GM19438 (cell line): ENCODE results near the gene ALPL.
"Not testable (repeated sequence)": the region's sequence is repeated elsewhere in the genome, so short reads cannot be mapped to it uniquely, and the experiment has no call there.

Experiments
- ATAC-seq: cut with Tn5 transposase; IDR thresholded peaks from one replicate; pipeline ENCODE4 v1.9.1; 2021; ENCODE audit warnings: low read depth; ENCODE audit not compliant: unreplicated experiment

ALPL gene

DNA sequence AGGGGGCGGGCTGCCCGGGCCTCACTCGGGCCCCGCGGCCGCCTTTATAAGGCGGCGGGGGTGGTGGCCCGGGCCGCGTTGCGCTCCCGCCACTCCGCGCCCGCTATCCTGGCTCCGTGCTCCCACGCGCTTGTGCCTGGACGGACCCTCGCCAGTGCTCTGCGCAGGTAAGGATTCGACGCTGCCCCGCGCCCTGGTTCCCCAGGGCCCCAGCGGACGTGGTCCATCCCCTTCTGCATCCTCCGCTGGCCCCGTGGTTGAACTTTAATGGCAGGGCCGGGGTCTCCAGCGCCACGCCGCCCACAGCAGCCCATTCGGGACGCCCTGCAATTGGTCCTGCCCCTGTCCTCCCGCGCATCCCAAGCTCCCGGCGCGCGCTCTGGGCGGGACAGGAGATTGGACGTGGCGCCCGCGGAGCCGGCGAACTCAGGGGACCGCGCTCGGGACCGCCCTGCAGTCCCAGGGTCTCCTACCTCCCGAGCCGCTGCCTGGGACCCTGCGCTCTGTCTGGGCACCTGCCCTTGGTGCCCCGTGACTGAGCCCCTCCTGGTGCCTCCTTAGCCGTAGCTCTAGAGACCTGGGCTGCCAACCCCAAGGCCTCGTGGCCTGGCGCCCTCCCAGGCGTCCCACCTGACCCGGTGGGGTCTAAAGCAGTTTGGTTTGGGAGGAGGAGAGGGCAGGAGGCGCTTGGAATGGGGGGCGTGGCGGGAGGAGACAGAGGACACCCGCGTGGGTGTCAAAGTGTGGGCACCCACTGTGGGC is at the start of gene ALPL:
Gene ALPL, plus strand, starts transcription at position 73 of the 762 bp plus-strand sequence. CDS start 44,659 bp downstream, outside the sequence.
- no peak for ATAC-seq

DNA sequence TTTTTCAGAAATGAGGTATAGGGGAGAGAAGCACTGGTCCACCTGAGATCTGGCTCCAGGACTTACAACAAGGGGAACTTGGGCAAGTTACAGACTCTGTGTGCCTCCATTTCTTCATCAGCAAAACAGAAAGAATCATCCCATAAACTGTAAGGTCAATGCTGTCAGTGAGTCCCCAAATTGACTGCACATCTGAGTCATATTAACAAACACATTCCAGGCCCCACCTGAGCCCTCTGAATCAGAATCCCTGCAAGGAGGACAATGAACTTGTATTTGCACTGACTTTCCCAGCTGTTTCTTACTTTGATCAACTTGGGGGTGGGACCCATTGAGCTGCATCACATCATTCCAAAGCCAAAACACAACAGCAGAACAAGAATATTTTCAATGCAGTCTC is 44.1 kb upstream of the ALPL start:
- ATAC-seq, result not testable (repeated sequence)

DNA sequence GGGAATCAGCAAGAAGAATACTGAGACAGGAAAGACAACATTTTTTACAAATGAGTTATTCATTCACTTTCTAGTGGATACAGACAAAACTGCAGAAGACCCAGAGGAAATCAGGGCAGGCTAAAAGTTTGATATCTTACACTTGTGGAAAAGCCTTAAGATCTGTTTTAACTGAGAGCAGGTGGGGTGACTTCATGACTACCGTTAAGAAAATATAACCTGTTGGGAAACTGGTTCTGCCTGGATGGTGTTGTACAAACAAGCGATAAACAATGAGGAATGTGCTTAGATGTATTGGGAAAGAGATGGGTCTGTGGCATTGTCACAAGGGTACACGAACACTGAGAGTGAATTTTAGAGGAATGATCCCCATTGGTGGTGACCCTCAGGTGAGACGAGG is 41.3 kb upstream of the ALPL start:
- not testable (repeated sequence) for ATAC-seq

DNA sequence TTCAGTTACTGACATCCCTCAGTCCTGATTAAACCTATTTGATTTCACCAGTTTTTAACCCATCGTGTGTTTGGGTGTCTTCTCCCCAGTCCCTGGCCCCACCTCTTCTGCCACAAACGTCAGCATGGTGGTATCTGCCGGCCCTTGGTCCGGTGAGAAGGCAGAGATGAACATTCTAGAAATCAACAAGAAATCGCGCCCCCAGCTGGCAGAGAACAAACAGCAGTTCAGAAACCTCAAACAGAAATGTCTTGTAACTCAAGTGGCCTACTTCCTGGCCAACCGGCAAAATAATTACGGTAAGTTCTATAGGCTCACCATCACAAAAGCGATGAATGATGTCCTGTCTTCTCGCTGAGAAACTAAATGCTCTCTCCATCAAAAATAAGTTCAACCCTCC is 40.6 kb upstream of the ALPL start:
- ATAC-seq, result no peak

DNA sequence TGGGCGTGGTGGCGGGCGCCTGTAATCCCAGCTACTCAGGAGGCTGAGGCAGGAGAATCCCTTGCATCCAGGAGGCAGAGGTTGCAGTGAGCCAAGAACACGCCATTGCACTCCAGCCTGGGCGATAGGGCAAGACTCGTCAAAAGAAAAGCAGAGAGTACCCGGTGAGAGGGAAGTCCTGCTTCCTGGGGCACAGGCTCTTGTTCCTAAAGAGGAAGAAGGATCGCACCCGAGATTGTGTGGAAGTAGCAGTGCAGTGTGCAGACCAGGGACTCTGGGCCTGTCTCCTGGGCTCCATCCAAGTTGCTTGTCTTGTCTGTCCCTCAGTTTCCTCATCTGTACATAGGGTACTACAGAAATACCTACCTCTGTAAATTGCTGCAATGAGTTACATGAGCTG is 39.6 kb upstream of the ALPL start:
- no peak for ATAC-seq

DNA sequence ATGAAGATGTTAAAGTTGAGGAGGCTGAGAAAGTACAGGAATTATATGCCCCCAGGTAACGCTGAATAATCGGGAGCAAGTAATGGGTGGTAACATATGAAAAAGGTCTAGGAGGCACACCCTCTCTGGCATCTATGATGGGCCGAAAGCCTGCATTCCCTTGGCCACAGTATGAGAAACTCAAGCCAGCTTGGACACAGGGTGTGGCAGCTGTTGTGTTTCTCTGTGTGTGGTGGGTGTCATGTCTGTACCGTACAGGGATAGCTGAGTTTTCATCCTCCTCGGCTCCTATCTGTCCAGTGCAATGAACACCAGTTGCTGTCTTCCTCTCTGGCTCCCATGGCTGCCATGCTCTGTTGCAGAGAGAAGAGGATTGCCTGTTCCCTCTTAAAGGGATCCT is 36.4 kb upstream of the ALPL start:
- no peak for ATAC-seq

DNA sequence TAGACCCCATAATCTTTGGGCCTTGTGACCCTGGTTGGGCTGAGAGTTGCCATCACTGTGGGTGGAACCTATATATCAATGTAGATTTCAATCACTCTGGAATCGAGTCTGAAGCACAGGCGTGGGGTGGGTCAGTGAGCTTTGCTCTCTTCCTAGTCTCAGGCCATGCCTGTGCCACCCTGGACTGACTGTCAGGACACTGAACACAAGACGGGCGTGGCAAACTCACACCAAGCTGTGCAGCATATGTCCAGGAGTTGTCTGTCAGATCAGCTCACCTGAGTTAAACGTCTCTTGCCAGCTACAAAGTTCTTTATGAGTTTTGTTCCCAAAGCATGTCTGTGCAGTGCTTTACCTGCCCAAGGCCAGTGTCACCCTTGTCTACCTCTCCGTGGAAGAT is 30.9 kb upstream of the ALPL start:
- ATAC-seq, result no peak

DNA sequence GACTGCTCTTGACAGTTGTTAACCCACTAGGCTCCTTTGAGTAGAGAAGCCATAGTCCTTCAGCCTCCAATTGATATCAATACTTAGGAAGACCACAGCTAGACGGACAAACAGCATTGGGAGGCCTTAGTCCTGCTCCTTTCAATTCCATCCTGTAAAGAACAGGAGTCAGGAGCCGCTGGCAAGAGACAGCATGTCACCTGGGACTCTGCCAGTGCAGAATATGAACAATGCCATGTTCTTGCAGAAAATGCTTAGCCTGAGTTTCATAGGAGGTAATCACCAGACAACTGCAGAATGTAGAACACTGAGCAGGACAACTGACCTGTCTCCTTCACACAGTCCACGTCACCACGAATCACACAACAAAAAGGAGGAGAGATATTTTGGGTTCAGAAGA is 25.3 kb upstream of the ALPL start:
- not testable (repeated sequence) for ATAC-seq

DNA sequence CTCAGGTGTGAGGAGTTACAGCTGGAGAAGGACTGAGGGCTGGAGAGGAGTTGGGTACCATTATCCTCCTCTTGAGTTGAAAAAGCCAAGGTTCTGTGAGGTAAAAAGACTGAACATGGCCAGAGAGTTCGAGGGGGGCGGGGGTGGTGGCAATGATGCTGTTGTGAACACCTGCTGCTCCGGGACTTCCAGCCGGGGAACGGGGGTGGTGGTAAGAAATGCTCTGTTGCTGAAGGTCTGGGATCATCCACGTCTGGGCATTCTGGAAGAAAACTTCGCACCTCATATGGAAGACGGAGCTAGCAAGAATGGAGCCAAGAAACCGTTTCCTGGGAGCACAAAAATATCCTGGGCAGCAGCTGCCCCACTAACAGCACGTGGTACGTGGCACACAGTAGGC is 20.1 kb upstream of the ALPL start:
- ATAC-seq, result no peak

DNA sequence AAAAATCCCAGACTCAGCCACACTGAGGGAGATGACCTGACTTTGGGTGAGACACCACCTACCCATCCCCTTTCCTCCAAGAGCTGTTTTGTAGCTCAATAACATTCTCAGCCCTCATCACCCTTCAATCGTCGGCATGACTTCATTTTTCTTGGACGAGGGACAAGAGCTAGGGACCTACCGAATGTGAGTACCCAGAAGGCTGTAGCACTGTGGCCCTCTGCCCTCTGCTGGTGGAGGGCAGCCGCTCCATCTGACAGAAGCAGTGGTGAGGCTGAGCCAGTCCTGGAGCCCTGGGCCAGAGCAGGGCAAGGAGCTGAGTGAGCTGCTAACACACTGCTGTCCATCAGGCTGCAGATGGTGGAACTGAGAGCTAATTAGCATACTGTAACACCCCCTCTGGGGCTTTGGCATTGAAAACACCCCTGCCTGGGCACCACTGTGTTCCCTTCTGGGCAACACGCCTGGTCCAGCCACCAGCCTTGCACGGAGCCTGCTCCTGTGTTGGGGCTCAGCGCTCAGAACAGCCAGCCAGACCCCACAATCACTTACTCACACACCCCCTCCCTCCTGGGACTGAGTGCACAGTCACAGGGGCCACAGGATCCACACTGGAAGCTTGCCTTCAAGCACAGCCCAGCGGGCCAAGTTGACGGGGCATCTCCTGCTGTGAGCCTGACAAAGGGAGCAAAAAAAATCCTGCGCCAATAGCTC is 18.3 kb upstream of the ALPL start:
- no peak for ATAC-seq

DNA sequence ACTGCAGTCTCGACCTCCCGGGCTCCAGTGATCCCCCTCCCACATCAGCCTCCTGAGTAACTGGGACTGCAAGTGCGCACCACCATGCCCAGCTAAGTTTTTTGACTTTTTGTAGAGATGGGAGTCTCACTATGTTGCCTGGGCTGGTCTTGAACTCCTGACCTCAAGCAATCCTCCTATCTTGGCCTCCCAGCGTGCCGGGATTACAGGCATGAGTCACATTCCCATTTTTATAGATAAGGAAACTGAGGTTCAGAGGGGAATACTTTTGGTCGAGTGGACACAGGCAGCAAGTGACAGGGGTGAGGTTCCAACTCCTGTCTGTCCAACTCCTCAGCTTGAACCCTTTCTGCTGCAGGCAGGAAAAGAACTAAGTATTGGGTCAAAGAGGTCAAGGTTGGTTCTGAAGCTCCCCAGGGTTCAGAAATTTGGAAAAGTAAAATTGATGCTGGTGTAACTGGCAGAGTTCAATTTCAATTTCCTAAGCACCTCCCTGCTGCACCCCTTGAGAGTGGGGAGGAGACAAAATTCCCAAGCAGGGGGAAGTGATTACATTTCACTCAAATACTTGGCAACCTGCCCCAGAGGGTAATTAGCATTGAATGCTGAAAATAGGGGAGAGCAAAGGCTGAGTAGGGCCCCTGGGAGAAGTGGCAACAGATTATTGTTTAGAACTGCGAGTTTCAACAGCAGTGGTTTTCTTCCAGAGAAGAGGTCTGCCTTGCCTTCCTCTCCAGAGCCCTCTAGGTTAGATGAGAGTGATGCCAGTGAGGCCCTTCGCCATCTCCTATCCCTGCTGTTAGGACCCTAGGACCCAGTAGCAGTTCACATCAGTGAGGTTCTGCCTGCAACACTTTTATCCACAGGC is 17.5 kb upstream of the ALPL start:
- ATAC-seq, result no peak

DNA sequence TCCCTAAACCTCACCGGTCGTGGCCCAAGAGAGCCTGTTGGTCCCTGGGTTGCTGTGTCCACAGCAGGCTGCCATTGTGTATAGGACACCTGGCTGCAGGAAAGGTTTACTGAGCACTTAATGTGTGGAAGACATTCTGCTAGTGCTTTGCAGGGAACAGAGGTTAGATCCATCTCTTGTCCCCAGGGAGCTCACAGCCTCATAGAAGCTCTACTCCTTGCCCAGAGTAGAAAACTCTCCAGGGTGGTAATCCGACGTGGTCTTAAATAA is 16.9 kb upstream of the ALPL start:
- ATAC-seq, result no peak

DNA sequence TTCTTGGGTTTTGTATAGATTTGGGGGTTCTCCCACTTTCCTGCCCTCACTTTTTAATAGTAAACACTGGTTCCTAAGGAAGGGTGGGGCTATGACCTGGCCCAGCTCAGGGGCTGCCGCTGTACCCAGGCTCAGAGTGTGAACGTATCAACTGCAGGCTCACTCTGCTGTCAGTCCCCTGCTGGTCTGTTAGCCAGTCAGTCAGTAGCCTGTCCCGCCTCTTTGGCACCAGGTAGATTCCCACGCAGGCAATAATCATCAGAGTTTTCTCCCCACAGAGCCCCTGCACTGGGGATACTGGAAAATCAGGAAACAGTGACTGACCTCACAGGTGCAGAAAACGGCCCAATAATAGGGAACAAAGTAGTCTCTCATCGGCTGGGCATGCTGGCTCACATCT is 15.0 kb upstream of the ALPL start:
- no peak for ATAC-seq

DNA sequence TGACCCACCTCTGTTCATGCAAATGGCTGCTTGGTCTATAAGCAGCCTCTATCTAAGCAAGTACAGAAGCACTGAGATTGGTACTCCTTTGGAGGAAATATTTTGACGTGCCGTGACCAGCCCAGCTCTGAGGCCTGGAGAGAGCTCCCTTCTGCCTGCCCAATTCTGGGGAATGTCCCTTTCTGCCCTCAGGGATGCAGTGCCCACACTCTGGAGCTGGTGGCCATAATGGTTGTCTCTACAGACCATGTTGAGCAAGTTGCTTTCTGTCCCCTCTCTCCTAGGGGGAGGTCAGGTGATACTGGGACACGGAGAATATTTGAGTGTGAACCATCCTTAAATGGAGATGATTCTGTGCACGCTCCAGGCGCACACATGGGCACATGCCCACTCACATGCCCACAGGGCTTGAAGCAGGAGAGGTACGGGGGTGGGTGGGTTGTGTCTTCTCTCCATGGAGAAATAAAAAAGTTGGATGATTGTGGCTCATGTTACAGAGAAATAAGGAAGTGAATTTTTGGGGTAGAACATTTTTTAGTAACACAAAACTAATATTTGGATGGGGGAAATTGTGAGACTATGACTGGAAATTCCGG is 13.9 kb upstream of the ALPL start:
- ATAC-seq, result no peak

DNA sequence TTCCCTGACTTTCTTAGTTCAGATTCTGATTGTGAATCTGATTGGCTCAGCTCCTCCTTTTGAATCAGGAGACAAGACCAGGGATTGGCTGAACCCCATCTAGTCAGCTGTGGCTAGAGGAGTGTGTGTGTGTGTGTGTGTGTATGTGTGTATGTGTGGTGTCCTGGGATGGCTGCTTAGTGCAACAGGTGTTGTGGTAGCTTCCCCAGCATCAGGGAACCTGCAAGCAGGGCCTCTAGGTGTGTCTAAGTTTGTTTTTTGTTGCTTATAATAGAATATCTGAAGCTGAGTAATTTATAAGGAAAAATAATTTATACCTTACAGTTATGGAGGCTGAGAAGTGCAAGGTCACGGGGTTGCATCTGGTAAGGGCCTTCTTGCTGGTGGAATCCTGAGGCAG is 13.2 kb upstream of the ALPL start:
- no peak for ATAC-seq

DNA sequence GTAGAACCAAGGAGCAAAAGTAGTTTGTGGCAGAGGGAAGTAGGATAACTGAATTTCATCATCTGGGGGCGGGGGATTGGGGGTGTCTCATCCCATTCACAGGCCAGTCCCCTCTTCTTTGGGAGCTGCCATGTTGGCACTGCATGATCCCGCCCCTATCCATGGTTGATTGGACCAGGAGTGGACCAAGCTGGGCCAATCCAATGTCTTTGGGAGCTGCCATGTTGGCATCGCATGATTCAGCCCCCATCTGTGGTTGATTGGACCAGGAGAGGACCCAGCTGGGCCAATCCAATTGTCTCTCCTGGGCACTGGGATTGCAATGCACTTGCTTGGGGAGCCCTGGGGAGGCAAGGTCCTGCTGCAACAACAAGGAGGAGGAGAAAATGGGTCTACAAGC is 12.3 kb upstream of the ALPL start:
- no peak for ATAC-seq

DNA sequence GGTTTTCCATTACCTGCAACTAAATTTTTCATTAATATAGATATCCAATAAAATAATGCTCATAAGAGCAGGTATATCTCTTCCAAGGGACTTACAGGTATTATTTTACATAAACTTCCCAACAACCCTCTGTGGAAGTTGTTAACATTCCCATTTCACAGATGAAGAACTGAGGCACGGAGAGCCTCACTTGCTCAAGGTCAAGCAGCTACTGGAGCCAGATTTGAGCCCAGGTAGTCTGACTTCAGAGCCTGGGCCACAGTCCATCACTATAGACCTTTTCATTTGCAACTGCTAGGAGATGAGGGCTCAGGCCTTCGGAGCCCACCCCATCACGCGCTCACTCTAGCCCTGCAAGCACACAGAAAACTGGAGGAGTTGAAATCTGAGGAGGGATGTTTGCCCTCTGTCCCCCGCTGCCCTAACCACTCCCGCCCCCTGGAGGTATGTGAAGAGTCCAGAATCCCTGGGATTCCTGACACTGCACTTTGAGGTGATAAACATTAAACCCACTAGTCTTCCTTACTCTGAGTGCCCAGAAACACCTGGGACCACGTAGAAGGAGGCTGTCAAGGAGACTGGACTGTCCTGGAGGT is 11.7 kb upstream of the ALPL start:
- ATAC-seq, result no peak

DNA sequence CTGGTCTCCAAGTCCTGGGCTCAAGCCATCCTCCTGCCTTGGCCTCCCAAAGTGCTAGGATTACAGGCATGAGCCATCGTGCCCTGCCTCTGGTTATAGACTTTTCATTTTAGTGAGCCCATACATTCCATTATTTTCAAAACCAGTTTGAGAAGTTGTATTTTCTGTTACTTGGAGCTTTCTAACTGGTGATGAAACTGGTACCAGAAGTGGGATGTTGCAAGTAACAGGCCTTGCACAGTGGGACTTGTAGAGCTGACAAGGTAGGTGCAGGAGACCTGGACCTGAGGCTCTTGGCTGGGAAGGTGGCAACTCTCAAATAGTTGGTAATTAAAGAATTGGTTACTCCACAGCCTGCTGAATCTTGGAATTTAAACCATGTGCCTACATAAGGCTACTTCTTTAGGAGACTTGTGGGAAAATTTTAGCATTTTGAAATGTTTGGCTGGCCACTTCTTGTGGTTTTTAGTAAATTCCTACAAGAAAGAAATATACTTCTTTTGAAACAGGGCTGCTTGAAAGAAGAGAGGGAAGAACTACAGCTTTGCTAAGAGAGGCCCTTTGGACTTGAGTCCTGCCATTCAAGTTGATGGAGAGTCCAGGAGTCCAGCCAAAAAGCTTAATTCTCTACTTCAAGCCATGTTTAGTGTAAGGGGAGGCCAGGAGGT is 9.8 kb upstream of the ALPL start:
- ATAC-seq, result no peak

DNA sequence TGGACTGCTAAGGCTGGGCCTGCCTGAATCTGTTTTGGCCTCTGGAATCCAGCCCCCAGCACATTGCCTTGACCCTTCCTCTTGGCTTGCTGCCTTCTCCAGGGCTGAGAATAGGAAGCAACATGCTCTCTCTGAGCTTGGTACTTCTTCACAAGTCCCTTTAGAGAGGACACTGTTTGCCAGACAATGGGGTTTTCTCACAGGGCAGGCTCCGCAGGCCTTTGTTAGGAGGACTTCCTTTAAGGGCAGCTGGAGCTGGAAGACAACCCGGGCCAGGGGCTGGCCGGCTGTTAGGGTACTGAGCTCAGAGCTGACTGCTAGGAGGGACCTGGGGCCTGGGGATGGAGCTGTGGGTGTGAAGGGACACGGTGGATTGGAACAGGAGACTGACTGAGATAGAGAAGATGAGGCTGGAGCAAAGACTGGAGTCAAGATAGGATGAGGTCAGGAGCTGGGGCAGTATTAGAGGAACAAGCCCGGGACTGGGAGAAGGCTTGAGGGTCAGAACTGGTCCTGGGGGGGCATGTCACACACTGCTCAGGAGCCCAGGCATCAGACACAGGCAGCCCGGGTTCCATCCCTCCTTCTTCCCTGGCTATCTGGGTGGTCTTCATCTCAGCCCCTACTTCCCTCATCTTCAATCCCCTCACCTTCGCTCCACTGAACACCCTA is 5.4 kb upstream of the ALPL start:
- no peak for ATAC-seq

DNA sequence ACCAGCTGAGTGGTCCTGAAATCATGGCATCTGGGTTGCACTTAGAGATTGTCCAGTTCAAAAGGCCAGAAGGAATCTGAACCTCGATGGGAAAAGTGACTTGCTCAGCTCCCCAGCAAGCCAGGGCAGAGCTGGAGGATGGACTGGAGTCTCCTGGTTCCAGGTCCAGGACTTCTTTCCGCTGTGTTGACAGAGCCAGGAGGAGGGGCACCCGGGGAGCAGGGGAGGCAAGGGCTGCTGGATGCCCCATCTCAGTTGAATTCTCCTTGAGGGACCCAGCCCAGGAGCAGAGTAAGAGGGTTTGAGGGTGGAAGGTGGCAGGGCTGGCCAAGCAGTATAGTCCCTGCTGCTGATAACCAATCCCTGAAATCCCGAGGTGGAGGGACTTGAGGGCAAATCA is 2.4 kb upstream of the ALPL start:
- ATAC-seq, result no peak
